Kidney (tissue), 22 donors: ENCODE measurements around the gene LRP5. TPM values are rescaled to one million over a fixed set of nuclear protein-coding genes. Genes with fewer than 3 reads are reported as not detected.

ENCODE experiments used
- DNase-seq, 5 donors: peaks; one replicate each; pipeline ENCODE4 v3.0.0-alpha.2; 2013 to 2020
- FAIRE-seq: peaks from 2 replicates; lab custom pipeline; 2012; peaks lifted over from hg19 to GRCh38; lab: Jason Lieb, UNC
- H3K27ac ChIP-seq, 2 donors: one replicate each; pipeline ENCODE4 v1.7.0; 2013; ENCODE audit warnings: low read depth in 2 of 2, low read length in 2 of 2, inconsistent platforms in 1 of 2
- H3K27me3 ChIP-seq: one replicate; pipeline ENCODE4 v1.7.1; 2013; ENCODE audit warnings: low read length, inconsistent platforms; ENCODE audit not compliant: control insufficient read depth, insufficient read depth
- H3K36me3 ChIP-seq, 3 donors: one replicate each; pipeline versions ENCODE4 v1.7.0 to v1.7.1; 2013; ENCODE audit warnings: low read length in 3 of 3, control low read depth in 1 of 3, inconsistent platforms in 1 of 3; ENCODE audit not compliant: insufficient read depth in 3 of 3, control insufficient read depth in 2 of 3
- H3K4me1 ChIP-seq, 3 donors: one replicate each; pipeline versions ENCODE4 v1.7.0 to v1.7.1; 2013; ENCODE audit warnings: low read length in 3 of 3, inconsistent platforms in 1 of 3, low read depth in 1 of 3; ENCODE audit not compliant: control insufficient read depth in 2 of 3, insufficient read depth in 2 of 3
- H3K4me3 ChIP-seq, 3 donors: one replicate each; pipeline versions ENCODE4 v1.7.0 to v1.8.1; 2013; ENCODE audit warnings: low read length in 3 of 3, control low read depth in 1 of 3, inconsistent platforms in 1 of 3
- H3K9ac ChIP-seq, 3 donors: one replicate each; pipeline versions ENCODE4 v1.7.0 to v1.7.1; 2013; ENCODE audit warnings: low read length in 3 of 3, control low read depth in 1 of 3, inconsistent platforms in 1 of 3
- H3K9me3 ChIP-seq, 3 donors: one replicate each; pipeline versions ENCODE4 v1.7.0 to v1.7.1; 2013; ENCODE audit warnings: low read length in 3 of 3, control low read depth in 1 of 3, inconsistent platforms in 1 of 3; ENCODE audit not compliant: control insufficient read depth in 2 of 3, insufficient read depth in 1 of 3
- CTCF ChIP-seq: IDR thresholded peaks from 3 replicates; pipeline ENCODE4 v1.5.1; 2012; ENCODE audit warnings: mild to moderate bottlenecking, moderate library complexity, borderline replicate concordance; ENCODE audit not compliant: insufficient read depth; ENCODE audit errors: extremely low read depth
- intact Hi-C: fragments of 100-400 bp; cut with DNase I; formaldehyde crosslinking; loops from one replicate; pipeline ENCODE4 v1.11.1; 2022
- long read RNA-seq, 10 donors: library from polyadenylated mRNA in 1 of 10; unstranded in 1 of 10; transcript quantifications; one replicate each; pipeline ENCODE4 v2.0.0 and lab custom pipeline, GENCODE V29; 2021 to 2026
- polyA plus RNA-seq: library from polyadenylated mRNA; stranded (reverse); fragments of 350-450 nt; fragmentation: Illumina TruSeq; extraction: RNeasy Lipid Tissue Mini Kit (QIAGEN cat#74804); gene quantifications from one replicate; pipeline ENCODE4 v1.2.3, GENCODE V29; 2014; ENCODE audit warnings: low read depth, low replicate concordance; ENCODE audit not compliant: insufficient read depth
- total RNA-seq: library from RNA; stranded (reverse); fragmentation: NEBNext Ultra II Directional; extraction: Animal tissue kit (Norgen Biotek cat#: 25700); gene quantifications from one replicate; pipeline ENCODE4 v1.2.1, GENCODE V29; 2021
- donor health status: control.
- donor health status: control.
- donor health status: control.
- donor health status: control.
- donor health status: control.
- donor health status: DM: yes; HTN: yes; CAD: no.
- donor health status: Normal renal cell carcinoma (clear cell type).

The LRP5 gene
- total RNA-seq = 71.3 TPM
- 55.4 TPM for polyA plus RNA-seq
- long read RNA-seq, donor 1, full-length matches to known transcripts = 3 of 8 reads
- long read RNA-seq, donor 1, partial matches to known transcripts = 5 of 8 reads
- long read RNA-seq, donor 1, other reads (novel, unspliced or antisense) = 0 of 8 reads
- long read RNA-seq, donor 2, full-length matches to known transcripts = 1 of 1 reads
- long read RNA-seq, donor 2, partial matches to known transcripts = 0 of 1 reads
- long read RNA-seq, donor 2, other reads (novel, unspliced or antisense) = 0 of 1 reads
- long read RNA-seq, donor 3, full-length matches to known transcripts = 3 of 16 reads
- long read RNA-seq, donor 3, partial matches to known transcripts = 13 of 16 reads
- long read RNA-seq, donor 3, other reads (novel, unspliced or antisense) = 0 of 16 reads
- long read RNA-seq, donor 4, full-length matches to known transcripts = 2 of 2 reads
- long read RNA-seq, donor 4, partial matches to known transcripts = 0 of 2 reads
- long read RNA-seq, donor 4, other reads (novel, unspliced or antisense) = 0 of 2 reads
- long read RNA-seq, donor 5 = 0 reads
- long read RNA-seq, donor 6 = 0 reads
- long read RNA-seq, donor 7, full-length matches to known transcripts = 4 of 27 reads
- long read RNA-seq, donor 7, partial matches to known transcripts = 16 of 27 reads
- long read RNA-seq, donor 7, other reads (novel, unspliced or antisense) = 7 of 27 reads
- long read RNA-seq, donor 8, partial matches to known transcripts = 0 of 1 reads
- long read RNA-seq, donor 8, other reads (novel, unspliced or antisense) = 0 of 1 reads
- long read RNA-seq, donor 9, full-length matches to known transcripts = 3 of 3 reads
- long read RNA-seq, donor 9, partial matches to known transcripts = 0 of 3 reads
- long read RNA-seq, donor 9, other reads (novel, unspliced or antisense) = 0 of 3 reads
- long read RNA-seq, donor 10, full-length matches to known transcripts = 4 of 9 reads
- long read RNA-seq, donor 10, partial matches to known transcripts = 5 of 9 reads
- long read RNA-seq, donor 10, other reads (novel, unspliced or antisense) = 0 of 9 reads

- FAIRE-seq = no peak
- Histone ChIP-seq H3K27me3 (no peaks in the 10 kb centered on the region), H3K36me3 (no peaks in the 10 kb centered on the region), H3K27ac (peak within 1 kb of the TSS; percentile 67 to 88), H3K4me1 (peaks cover 4 to 30% (median 15%) of the 10 kb centered on the region in 3 donors), H3K9me3 (no peaks in the 10 kb centered on the region), H3K9ac (peak within 1 kb of the TSS; percentile 47 to 77 (median 54)), H3K4me3 (peak within 1 kb of the TSS; percentile 61 to 70 (median 67))
- peak in 3 of 5 donors; percentile 47 to 80 (median 72) for DNase-seq
- no peak for TF ChIP-seq CTCF
- intact Hi-C loops = loop anchor here (10.0 kb wide), 1 partner anchor 73 kb away; no protein-coding TSS in a partner anchor
Measured at GRCh38 chr11:68312117-68312779, at the start of gene LRP5. Gene LRP5, plus strand, starts transcription at chr11:68312591. Its CDS starts 124 bp downstream, at chr11:68312715.

GRCh38 chr11:68263444-68264035, 48.9 kb upstream of the LRP5 start:
- no peak for DNase-seq
- H3K27ac ChIP-seq = no peak overlapping the region
- intact Hi-C loops = loop anchor here (5.0 to 10.0 kb wide), 2 partner anchors 34 to 181 kb away; no protein-coding TSS in a partner anchor

More at GRCh38 chr11:68263444-68264035, 48.9 kb upstream of the LRP5 start:
- H3K27me3 ChIP-seq = no peaks in the 10 kb centered on the region
- no peak overlapping the region for H3K4me3 ChIP-seq
- no peak overlapping the region for H3K9ac ChIP-seq
- FAIRE-seq = no peak
- no peak for TF ChIP-seq CTCF
- peaks cover 2 to 39% (median 15%) of the 10 kb centered on the region in 3 donors for H3K36me3 ChIP-seq
- H3K9me3 ChIP-seq = no peaks in the 10 kb centered on the region
- H3K4me1 ChIP-seq = no peaks in the 10 kb centered on the region
